Neural progenitor cell (in vitro differentiated cells): Measurements from ENCODE around the gene TEAD3. TPM values are rescaled to one million over a fixed set of nuclear protein-coding genes. Genes with fewer than 3 reads are reported as not detected.

Source experiments
- DNase-seq: peaks from one replicate; pipeline ENCODE4 v3.0.0-alpha.2; 2016; ENCODE audit warnings: low spot score
- H2AFZ ChIP-seq: fragments of 200-600 bp; sonication (generic); replicated peaks from 2 replicates; pipeline ENCODE4 v1.6.1; 2016; ENCODE audit warnings: antibody characterized with exemption
- H3F3A ChIP-seq: fragments of 200-600 bp; sonication (generic); 2 replicates; pipeline ENCODE4 v1.6.1; 2016; ENCODE audit warnings: antibody characterized with exemption, low read depth
- H3K27ac ChIP-seq: fragments of 200-600 bp; sonication (generic); 2 replicates; pipeline ENCODE4 v1.5.1; 2016; ENCODE audit warnings: mild to moderate bottlenecking
- H3K27me3 ChIP-seq: fragments of 200-600 bp; sonication (generic); 2 replicates; pipeline ENCODE4 v1.6.1; 2016; ENCODE audit warnings: mild to moderate bottlenecking, moderate library complexity
- H3K36me3 ChIP-seq: fragments of 200-600 bp; sonication (generic); 2 replicates; pipeline ENCODE4 v1.5.1; 2016
- H3K4me1 ChIP-seq: fragments of 200-600 bp; sonication (generic); 2 replicates; pipeline ENCODE4 v1.6.1; 2016; ENCODE audit warnings: mixed run types
- H3K4me2 ChIP-seq: fragments of 200-600 bp; sonication (generic); 2 replicates; pipeline ENCODE4 v1.6.1; 2016
- H3K4me3 ChIP-seq: fragments of 200-600 bp; sonication (generic); 2 replicates; pipeline ENCODE4 v1.5.1; 2016
- H3K79me2 ChIP-seq: fragments of 200-600 bp; sonication (generic); 2 replicates; pipeline ENCODE4 v1.6.1; 2016; ENCODE audit warnings: low read depth
- H3K9ac ChIP-seq: fragments of 200-600 bp; sonication (generic); 2 replicates; pipeline ENCODE4 v1.6.1; 2016
- H3K9me3 ChIP-seq: fragments of 200-600 bp; sonication (generic); 2 replicates; pipeline ENCODE4 v1.5.1; 2016; ENCODE audit warnings: low read depth
- H4K20me1 ChIP-seq: fragments of 200-600 bp; sonication (generic); 2 replicates; pipeline ENCODE4 v1.6.1; 2016; ENCODE audit warnings: low read depth
- H3K27ac Mint-ChIP-seq: 3 replicates; pipeline ENCODE4 v1.8.0; 2021; ENCODE audit warnings: mixed read lengths
- H3K27me3 Mint-ChIP-seq: 2 replicates; pipeline ENCODE4 v1.8.0; 2022; ENCODE audit warnings: low read depth, mild to moderate bottlenecking, inconsistent platforms, moderate library complexity, mixed read lengths; ENCODE audit not compliant: insufficient read depth
- H3K36me3 Mint-ChIP-seq: 3 replicates; pipeline ENCODE4 v1.8.0; 2021; ENCODE audit warnings: mixed read lengths
- H3K4me1 Mint-ChIP-seq: 3 replicates; pipeline ENCODE4 v1.8.0; 2021; ENCODE audit warnings: mixed read lengths
- H3K4me3 Mint-ChIP-seq: 3 replicates; pipeline ENCODE4 v1.8.0; 2021; ENCODE audit warnings: mild to moderate bottlenecking, moderate library complexity, mixed read lengths
- H3K9me3 Mint-ChIP-seq: 3 replicates; pipeline ENCODE4 v1.8.0; 2020; ENCODE audit warnings: mixed read lengths
- EZH2 ChIP-seq: fragments of 200-600 bp; sonication (generic); IDR thresholded peaks from 2 replicates; pipeline ENCODE4 v1.6.1; 2017; ENCODE audit warnings: antibody characterized with exemption, mild to moderate bottlenecking, moderate library complexity
- EZH2phosphoT487 ChIP-seq: fragments of 200-600 bp; sonication (generic); IDR thresholded peaks from 2 replicates; pipeline ENCODE4 v1.6.1; 2017; ENCODE audit warnings: antibody characterized with exemption
- total RNA-seq: library from RNA; depleted of rRNA; stranded (reverse); fragments of >200 nt; gene quantifications from 2 replicates; pipeline ENCODE4 v1.2.3, GENCODE V29; 2015; ENCODE audit warnings: low replicate concordance
- TF ChIP-seq, protein P1 (sequence below): fragments of 200-600 bp; sonication (generic); IDR thresholded peaks from 2 replicates; pipeline ENCODE4 v1.5.1; 2017; ENCODE audit warnings: antibody characterized with exemption, mild to moderate bottlenecking

TEAD3 gene
- total RNA-seq, 1 donor from 2014 or later, result 9.7 TPM

DNA sequence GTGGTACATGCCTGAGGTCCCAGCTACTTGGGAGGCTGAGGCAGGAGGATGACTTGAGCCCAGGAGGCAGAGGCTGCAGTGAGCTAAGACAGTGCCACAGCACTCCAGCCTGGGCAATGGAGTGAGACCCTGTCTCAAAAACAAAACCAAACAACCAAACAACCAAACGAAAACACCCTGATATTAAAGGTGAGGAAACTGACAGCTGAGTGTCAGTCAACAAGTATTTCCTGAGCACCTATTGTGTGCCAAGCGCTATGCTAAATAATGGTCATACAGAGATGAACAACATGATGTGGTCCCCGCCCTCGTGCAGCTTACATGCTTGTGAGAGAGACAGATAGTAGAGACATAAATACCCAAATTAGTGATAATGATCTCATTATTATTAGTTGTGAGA lies 17.7 kb upstream of the TEAD3 start:
- H3K27ac Mint-ChIP-seq, result no peak overlapping the region
- no peaks in the 10 kb centered on the region for H3K36me3 ChIP-seq
- no peak overlapping the region for H3K4me3 Mint-ChIP-seq
- H3K4me2 ChIP-seq, result no peak overlapping the region
- no peak overlapping the region for H2AFZ ChIP-seq
- H3K27ac ChIP-seq, result no peak overlapping the region
- no peak for DNase-seq
- H3K4me1 Mint-ChIP-seq, result peaks cover 16% of the 10 kb centered on the region
- TF ChIP-seq, protein P1, sequence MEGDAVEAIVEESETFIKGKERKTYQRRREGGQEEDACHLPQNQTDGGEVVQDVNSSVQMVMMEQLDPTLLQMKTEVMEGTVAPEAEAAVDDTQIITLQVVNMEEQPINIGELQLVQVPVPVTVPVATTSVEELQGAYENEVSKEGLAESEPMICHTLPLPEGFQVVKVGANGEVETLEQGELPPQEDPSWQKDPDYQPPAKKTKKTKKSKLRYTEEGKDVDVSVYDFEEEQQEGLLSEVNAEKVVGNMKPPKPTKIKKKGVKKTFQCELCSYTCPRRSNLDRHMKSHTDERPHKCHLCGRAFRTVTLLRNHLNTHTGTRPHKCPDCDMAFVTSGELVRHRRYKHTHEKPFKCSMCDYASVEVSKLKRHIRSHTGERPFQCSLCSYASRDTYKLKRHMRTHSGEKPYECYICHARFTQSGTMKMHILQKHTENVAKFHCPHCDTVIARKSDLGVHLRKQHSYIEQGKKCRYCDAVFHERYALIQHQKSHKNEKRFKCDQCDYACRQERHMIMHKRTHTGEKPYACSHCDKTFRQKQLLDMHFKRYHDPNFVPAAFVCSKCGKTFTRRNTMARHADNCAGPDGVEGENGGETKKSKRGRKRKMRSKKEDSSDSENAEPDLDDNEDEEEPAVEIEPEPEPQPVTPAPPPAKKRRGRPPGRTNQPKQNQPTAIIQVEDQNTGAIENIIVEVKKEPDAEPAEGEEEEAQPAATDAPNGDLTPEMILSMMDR, result no peak
- no peak for TF ChIP-seq EZH2phosphoT487
- no peak for TF ChIP-seq EZH2
- H3K79me2 ChIP-seq, result no peaks in the 10 kb centered on the region
- H3F3A ChIP-seq, result peaks cover 6% of the 10 kb centered on the region
- H3K9ac ChIP-seq, result no peak overlapping the region
- H3K9me3 ChIP-seq, result no peaks in the 10 kb centered on the region
- peaks cover 16% of the 10 kb centered on the region for H3K27me3 Mint-ChIP-seq
- H3K9me3 Mint-ChIP-seq, result no peaks in the 10 kb centered on the region
- no peaks in the 10 kb centered on the region for H3K27me3 ChIP-seq
- peaks cover 16% of the 10 kb centered on the region for H3K4me1 ChIP-seq
- no peak overlapping the region for H3K4me3 ChIP-seq
- H4K20me1 ChIP-seq, result no peaks in the 10 kb centered on the region
- no peaks in the 10 kb centered on the region for H3K36me3 Mint-ChIP-seq

DNA sequence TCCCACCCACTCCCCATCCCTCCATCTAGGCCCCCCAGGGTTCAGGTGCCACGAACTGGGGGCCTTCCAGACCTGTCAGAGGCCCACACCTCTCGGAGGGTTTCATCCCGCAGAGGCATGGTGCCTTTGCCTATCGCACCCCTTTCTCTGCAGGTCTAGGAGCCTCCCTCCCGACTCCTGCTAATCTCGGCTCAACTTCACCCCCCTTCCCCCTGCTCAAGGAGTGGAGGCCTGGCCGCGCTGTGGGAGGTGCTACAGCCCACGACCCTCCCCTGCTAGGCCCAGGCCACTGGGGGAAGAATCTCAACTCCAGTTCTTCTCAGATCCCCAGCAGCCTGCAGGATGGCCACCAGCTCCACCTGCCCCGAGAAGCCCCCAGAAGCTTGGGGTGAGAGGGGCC lies 15.9 kb upstream of the TEAD3 start, which contains the start of gene TULP1:
TULP1 (minus strand) TSS at position 157 of the 400 bp plus-strand sequence; CDS start at position 119, 38 bp downstream.
- H3K36me3 ChIP-seq, result no peaks in the 10 kb centered on the region
- no peak for DNase-seq
- Mint-ChIP-seq H3K4me3 (peak within 1 kb of the TSS; percentile 58), H3K9me3 (no peaks in the 10 kb centered on the region), H3K4me1 (peaks cover 30% of the 10 kb centered on the region), H3K27me3 (peaks cover 15% of the 10 kb centered on the region), H3K27ac (peak within 1 kb of the TSS; percentile 60), H3K36me3 (no peaks in the 10 kb centered on the region)
- no peaks in the 10 kb centered on the region for H4K20me1 ChIP-seq
- no peak within 1 kb of the TSS for H3K9ac ChIP-seq
- no peaks in the 10 kb centered on the region for H3K9me3 ChIP-seq
- no peak within 1 kb of the TSS for H2AFZ ChIP-seq
- H3K79me2 ChIP-seq, result no peaks in the 10 kb centered on the region
- no peak within 1 kb of the TSS for H3K27ac ChIP-seq
- peak within 1 kb of the TSS; percentile 57 for H3K4me2 ChIP-seq
- H3K4me1 ChIP-seq, result peaks cover 30% of the 10 kb centered on the region
- TF ChIP-seq EZH2 (no peak), EZH2phosphoT487 (no peak)
- TF ChIP-seq, protein P1, result no peak
- peaks cover 7% of the 10 kb centered on the region for H3F3A ChIP-seq
- no peaks in the 10 kb centered on the region for H3K27me3 ChIP-seq
- H3K4me3 ChIP-seq, result no peak within 1 kb of the TSS

DNA sequence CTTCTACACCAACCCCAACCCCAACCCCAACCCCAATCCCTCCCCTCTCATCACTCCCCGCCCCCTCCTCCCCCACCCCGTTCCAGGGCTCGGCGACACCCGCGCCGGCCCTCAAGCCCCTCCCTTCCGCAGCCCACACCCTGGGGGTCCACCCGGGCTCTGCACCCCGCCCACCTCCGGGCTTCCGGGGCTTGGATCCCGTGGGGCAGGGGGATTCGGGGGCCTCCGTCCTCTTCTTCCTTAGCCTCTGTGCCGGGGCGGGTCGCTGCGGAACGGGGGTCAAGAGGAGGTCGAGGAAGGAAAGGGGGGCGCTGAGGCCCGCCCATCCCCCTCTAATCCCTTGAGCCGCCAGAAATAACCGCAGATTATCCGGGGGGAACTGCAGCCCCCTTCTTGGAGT lies 15.1 kb upstream of the TEAD3 start:
- H3K36me3 Mint-ChIP-seq, result no peaks in the 10 kb centered on the region

More for the DNA sequence above, 15.1 kb upstream of the TEAD3 start:
- Histone ChIP-seq H4K20me1 (no peaks in the 10 kb centered on the region), H2AFZ (no peak overlapping the region), H3K4me1 (peaks cover 38% of the 10 kb centered on the region), H3K79me2 (no peaks in the 10 kb centered on the region), H3K36me3 (no peaks in the 10 kb centered on the region), H3K27me3 (no peaks in the 10 kb centered on the region), H3K9ac (no peak overlapping the region), H3K27ac (no peak overlapping the region), H3K9me3 (no peaks in the 10 kb centered on the region), H3K4me2 (peak overlapping the region; percentile 57), H3F3A (peaks cover 13% of the 10 kb centered on the region), H3K4me3 (no peak overlapping the region)
- TF ChIP-seq, protein P1, result no peak
- TF ChIP-seq EZH2 (no peak), EZH2phosphoT487 (no peak)
- no peaks in the 10 kb centered on the region for H3K9me3 Mint-ChIP-seq
- H3K27me3 Mint-ChIP-seq, result peaks cover 18% of the 10 kb centered on the region
- DNase-seq, result no peak
- H3K27ac Mint-ChIP-seq, result peak overlapping the region; percentile 60
- H3K4me3 Mint-ChIP-seq, result no peak overlapping the region
- peaks cover 35% of the 10 kb centered on the region for H3K4me1 Mint-ChIP-seq
